Thyroid gland (tissue), 4 donors: ENCODE results near the gene ANKZF1.

Experiments used
- POLR2A ChIP-seq, 2 donors: fragments of 450-650 bp; IDR thresholded peaks; one replicate each; pipeline ENCODE4 v1.6.1; 2017; ENCODE audit warnings: antibody characterized with exemption in 2 of 2, mild to moderate bottlenecking in 2 of 2, moderate library complexity in 1 of 2
- TF ChIP-seq, protein P1 (sequence below), 6 experiments: fragments of 200-600 bp in 3 of 6; fragments of 450-650 bp in 3 of 6; sonication (generic) in 3 of 6; IDR thresholded peaks; one replicate each; pipeline ENCODE4 v1.5.1; 2016 to 2019; ENCODE audit warnings: antibody characterized with exemption in 6 of 6, mild to moderate bottlenecking in 2 of 6, inconsistent platforms in 1 of 6, moderate library complexity in 1 of 6

DNA sequence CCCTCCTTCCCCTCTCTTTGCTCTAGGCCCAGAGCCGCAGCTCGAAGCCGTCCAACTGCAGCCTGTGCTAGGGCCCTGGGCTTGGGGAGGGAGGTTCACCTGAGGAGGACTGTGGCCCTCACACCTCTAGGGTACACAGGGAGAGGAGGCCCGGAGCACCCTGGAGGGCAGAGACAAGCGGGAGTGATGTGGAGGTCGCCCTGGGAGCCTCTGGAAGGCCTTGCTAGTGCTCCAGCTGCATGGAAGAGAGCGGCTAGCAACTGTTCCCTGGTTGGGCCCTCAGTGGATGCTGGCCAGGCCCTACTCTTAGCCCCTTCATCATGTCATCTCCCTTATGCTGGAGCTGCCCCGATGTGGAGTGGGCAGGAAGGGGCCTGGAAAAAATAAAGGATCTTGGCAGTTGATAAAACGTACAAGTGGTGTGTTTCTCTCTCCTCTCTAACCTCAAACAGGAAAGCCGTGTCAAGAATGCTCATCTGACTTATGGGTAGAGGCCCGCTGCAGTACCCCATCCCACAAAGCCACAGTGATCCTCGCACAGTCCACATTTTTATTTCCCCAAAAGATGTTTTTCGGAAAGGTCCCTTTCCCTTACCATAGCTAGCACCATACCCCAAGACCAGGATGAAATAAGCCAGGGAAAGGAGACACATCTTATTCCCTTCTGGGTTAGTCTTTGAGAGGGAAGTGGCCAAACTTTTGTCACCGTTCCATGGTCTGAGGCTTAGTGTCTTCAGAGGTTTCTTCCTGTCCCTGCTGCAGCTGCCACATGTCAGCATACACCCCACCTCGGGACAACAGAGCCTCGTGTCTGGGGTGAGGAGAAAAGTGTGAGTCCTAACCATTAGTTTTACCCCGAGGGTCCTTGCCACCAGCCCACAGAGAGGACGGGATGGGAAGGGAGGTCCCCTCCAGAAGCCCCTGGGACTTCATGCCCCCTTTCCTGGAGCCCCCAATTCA is 20.1 kb upstream of the ANKZF1 start:
- TF ChIP-seq, protein P1, sequence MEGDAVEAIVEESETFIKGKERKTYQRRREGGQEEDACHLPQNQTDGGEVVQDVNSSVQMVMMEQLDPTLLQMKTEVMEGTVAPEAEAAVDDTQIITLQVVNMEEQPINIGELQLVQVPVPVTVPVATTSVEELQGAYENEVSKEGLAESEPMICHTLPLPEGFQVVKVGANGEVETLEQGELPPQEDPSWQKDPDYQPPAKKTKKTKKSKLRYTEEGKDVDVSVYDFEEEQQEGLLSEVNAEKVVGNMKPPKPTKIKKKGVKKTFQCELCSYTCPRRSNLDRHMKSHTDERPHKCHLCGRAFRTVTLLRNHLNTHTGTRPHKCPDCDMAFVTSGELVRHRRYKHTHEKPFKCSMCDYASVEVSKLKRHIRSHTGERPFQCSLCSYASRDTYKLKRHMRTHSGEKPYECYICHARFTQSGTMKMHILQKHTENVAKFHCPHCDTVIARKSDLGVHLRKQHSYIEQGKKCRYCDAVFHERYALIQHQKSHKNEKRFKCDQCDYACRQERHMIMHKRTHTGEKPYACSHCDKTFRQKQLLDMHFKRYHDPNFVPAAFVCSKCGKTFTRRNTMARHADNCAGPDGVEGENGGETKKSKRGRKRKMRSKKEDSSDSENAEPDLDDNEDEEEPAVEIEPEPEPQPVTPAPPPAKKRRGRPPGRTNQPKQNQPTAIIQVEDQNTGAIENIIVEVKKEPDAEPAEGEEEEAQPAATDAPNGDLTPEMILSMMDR (IDR thresholded peaks at IDR 0.05), result no peak
- no peak for TF ChIP-seq POLR2A (IDR thresholded peaks at IDR 0.05)
